GM18870 (cell line): ENCODE measurements around the gene CHRNB2.
A peak's percentile ranks its signal among the peaks of the same experiment; 100 is the strongest.

Experiments
- ATAC-seq: cut with Tn5 transposase; IDR thresholded peaks from one replicate; pipeline ENCODE4 v1.9.1; 2021; ENCODE audit warnings: moderate library complexity; ENCODE audit not compliant: unreplicated experiment

CHRNB2 gene

DNA sequence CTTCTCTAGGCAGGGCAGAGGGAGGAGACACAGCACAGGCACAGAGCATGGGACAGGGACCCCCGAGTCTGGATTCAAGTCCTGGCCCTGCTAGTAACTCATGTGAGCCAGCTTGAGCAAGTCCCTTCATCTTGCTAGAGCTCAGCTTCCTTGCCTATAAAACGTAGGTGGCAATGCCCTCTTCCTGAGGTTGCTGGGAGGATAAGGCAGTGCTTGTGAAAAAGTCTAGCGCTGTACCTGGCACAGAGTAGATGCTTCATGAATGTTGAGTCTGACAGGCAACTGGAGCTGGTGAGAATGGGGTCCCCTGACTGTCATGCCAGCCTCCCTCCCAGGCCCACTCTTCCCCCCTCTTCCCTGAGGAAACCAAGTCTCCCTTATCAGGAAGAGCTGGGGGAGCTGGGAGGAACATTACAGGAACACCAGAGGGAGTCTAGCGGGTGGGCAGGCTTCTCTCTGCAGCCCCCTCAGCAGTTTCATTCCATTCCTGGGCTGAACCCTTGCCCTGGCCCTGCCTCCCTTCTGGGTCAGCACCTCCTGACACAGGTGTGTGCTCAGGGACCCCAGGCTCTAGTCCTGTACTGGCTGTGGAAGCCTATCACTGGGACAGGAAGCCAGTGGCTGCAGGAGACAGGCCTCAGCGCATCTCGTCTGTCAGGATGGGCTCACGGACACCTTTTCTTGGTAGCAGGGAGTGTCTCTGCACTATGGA, 9.9 kb downstream of the CHRNB2 start:
- ATAC-seq, result no peak

DNA sequence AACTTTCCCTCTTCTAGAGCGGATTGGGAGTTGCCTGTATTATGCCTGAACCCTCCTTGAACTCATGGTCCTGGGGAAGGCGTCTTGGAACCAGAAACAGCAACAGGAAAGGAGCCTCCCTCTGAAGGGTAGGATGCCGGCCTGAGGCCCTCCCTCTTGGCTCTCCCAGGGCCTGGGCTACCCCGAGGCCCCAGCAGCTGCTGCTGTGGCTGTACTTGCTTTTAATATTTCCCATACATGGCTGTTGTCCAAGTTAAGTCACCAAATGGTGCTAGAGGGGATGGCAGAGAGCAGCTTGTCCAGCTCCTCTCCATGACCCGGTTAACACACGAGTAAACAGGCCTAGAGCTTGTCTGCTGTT, 10.5 kb downstream of the CHRNB2 start:
- no peak for ATAC-seq

GRCh38 chr1:154579374-154579773, 11.8 kb downstream of the CHRNB2 start:
- no peak for ATAC-seq

DNA sequence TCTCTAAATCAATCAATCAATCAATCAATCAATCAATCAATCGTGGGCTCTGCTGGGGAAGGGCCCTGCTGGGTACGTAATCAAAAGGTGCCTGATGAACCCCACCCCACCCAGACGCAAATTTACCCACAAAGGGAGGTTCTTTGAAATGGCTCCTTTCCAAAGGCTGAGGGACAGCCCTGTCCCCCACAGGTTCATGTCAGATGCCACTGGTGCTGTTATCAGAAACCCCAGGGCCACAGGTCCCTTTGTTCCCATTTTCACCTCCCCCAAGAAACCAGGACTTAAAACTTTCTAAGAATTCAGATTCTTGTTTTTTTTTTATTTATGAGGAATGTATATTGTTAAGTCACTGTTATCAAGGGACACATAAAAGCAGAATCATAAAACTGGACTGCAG, 14.2 kb downstream of the CHRNB2 start:
- ATAC-seq, result no peak

GRCh38 chr1:154582885-154583284, 15.3 kb downstream of the CHRNB2 start:
- ATAC-seq, result no peak

DNA sequence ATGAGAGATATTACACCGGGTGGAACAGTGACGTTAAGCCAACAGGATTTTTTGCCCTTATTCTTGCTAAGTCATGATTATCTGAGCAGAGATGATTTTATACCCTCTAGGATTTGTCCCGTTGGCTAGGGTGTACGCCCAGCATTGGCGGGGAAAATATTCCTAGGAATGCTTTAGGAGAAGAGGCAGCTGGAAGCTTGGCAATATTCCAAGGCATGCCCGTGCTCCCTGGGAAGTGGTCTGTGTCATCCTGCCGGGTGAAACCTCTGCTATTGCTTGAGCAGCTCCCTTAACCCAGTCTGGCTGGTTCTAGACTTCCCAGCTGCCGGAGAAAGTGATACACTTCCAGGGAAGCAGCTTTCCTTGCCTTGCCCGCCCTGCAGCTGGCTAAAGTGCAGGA, 16.2 kb downstream of the CHRNB2 start:
- ATAC-seq, result no peak

GRCh38 chr1:154584267-154584994, 16.9 kb downstream of the CHRNB2 start:
- ATAC-seq, result no peak

DNA sequence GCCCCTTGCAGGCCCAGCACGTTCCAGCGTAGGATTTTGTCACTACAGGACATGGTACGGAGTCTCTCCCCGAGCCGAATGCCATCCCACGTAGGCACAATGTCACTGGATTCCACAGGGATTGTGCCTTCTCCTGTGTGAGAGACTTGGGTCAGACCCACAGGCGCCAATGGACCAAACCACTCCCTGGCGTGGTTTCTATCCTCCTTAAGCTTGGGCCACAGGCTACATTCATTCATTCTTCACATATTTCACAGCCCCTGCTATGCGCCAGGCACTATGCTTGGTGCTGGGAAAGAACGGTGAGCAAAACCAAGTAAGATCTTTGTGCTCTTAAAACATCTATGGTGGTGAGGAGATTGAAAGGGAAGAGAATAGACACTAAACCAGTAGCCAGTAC, 18.7 kb downstream of the CHRNB2 start:
- ATAC-seq, result no peak

DNA sequence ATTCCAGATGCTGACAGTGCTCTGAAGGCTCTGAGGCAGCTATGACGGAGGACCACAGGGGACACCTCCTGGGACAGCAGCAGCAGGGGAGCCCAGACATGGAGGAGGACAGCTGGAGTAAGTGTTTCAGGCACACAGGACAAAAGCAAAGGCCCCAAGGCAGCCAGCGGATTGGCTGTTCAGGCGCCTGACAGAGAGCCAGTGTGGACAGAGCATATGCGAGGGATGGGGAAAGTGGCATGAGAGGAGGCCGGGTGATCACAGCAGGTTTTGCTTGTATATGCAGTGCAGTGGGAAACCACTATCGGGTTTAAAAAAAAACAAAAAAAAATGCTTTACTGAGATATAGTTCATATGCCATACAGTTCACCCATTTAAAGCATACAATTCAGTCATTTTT, 19.1 kb downstream of the CHRNB2 start:
- no peak for ATAC-seq

DNA sequence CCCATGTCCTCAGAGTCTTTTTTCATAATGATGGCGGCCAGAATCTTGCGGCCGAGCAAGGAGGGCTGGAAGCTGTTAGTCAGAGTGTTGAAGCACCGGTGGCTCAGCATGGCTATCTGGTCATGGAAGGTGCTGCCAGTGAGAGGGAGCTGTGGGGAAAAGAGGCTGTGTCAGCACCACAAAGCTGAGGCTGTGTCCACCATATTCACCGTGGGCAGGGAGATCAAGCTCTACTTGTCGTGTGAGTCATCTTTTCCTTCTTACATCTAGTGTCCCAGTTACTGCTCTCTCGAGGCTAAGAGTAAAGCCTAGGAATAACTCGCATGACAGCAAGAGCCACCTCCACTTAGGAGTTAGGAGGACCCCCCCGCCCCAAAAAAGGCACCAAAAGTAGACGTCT, 22.2 kb downstream of the CHRNB2 start:
- no peak for ATAC-seq

DNA sequence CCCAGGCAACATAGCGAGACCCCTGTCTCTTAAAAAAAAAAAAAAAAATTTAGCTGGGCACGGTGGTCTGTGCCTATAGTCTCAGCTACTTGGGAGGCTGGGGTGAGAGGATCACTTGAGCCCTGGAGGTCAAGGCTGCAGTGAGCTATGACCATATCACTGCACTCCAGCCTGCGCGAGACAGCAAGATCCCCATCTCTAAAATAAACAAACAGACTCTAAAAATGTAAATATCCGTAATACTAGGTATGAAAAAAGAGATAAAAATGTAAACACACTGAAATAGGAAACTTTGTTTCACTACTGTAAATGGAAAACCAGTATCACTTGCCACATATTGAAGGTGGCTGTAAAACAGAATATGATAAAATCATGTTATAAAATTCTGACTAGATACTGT, 23.2 kb downstream of the CHRNB2 start:
- no peak for ATAC-seq

- no peak for ATAC-seq
Observed at GRCh38 chr1:154591206-154591605, 23.6 kb downstream of the CHRNB2 start.

DNA sequence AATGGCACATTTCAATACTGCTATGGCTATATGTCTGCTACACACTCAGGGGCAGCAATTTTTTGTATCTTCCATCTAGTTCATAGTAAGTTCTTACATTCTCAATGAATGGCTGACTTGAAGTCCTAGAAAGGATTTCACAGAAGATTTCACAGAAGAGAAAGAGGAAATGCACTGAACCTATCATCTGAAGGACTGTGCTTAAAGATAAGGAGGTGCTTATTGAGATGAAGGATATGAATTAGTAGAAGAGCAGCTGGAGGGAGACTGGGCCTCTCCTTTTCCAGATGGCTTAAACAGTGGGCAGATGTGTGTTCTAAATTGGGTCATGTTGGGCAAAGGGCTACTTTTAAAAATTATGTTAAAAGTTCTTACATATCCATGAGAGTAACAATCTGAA, 25.8 kb downstream of the CHRNB2 start:
- ATAC-seq, result no peak

GRCh38 chr1:154594811-154595210, 27.2 kb downstream of the CHRNB2 start:
- ATAC-seq, result no peak

GRCh38 chr1:154595621-154596020, 28.0 kb downstream of the CHRNB2 start:
- ATAC-seq, result no peak

GRCh38 chr1:154598871-154599635, 31.5 kb downstream of the CHRNB2 start:
- ATAC-seq, result no peak

GRCh38 chr1:154599658-154600057, 32.1 kb downstream of the CHRNB2 start:
- ATAC-seq, result no peak

DNA sequence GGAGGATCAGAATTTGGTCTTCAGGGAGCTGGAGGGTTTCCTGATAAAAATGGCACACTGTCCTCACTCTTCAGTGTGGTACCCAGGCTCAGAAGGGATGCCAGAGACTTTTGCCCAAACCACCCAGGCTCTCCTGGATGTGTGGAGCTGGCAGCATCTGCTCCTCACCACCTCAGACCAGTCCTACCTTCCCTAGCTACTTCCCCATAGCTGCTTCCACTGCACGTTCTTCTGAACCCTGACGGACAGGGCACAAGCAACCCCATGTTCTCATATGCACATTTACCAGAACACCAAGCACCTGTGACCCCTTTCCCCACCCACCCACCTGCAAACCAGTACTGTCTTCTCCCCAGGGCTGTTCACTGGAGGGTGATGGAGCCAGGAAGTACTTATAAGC, 35.7 kb downstream of the CHRNB2 start:
- no peak for ATAC-seq

GRCh38 chr1:154605534-154605933, 38.0 kb downstream of the CHRNB2 start:
- no peak for ATAC-seq

DNA sequence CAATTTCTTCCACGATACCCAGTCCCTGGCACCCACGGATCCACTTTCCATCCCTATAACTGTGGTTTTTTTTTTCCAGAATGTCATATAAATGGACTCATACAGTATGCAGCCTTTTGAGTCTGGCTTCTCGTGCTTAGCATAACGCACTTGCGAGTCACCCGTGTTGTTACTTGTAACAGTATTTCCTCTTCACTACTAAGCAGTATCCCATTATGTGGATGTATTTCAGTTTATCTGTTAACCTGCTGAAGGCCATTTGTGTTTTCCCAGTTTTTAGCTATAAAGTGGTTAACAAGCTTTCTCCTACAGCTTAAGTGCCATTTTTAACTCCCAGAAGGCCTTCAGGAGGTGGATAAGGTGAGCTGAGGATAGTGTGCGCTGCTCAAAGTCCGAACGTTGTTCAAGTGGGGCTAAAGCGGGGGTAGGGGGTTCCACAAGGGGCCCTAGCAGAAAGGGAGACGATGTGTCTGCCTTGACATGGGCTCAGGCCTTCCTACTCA, 39.6 kb downstream of the CHRNB2 start:
- no peak for ATAC-seq

- ATAC-seq, result peak; percentile 47
Observed at GRCh38 chr1:154607609-154608396, 40.2 kb downstream of the CHRNB2 start, which contains the start of gene ADAR. TSS of gene ADAR (minus strand) at chr1:154608186. CDS start at chr1:154608006, 180 bp downstream.
